Gastroesophageal sphincter (tissue), 3 donors: ENCODE data around the gene ENTPD7.

ENCODE experiments used
- CTCF ChIP-seq, 4 experiments: fragments of 200-600 bp in 2 of 4; fragments of 450-650 bp in 2 of 4; sonication (generic) in 1 of 4; IDR thresholded peaks; one replicate each; pipeline ENCODE4 v1.5.1; 2017 to 2019; ENCODE audit warnings: antibody characterized with exemption in 4 of 4, mild to moderate bottlenecking in 2 of 4, moderate library complexity in 2 of 4
- EP300 ChIP-seq: sonication (generic); formaldehyde crosslinking; IDR thresholded peaks from one replicate; pipeline ENCODE4 v1.6.1; 2017; ENCODE audit warnings: antibody characterized with exemption, mild to moderate bottlenecking

DNA sequence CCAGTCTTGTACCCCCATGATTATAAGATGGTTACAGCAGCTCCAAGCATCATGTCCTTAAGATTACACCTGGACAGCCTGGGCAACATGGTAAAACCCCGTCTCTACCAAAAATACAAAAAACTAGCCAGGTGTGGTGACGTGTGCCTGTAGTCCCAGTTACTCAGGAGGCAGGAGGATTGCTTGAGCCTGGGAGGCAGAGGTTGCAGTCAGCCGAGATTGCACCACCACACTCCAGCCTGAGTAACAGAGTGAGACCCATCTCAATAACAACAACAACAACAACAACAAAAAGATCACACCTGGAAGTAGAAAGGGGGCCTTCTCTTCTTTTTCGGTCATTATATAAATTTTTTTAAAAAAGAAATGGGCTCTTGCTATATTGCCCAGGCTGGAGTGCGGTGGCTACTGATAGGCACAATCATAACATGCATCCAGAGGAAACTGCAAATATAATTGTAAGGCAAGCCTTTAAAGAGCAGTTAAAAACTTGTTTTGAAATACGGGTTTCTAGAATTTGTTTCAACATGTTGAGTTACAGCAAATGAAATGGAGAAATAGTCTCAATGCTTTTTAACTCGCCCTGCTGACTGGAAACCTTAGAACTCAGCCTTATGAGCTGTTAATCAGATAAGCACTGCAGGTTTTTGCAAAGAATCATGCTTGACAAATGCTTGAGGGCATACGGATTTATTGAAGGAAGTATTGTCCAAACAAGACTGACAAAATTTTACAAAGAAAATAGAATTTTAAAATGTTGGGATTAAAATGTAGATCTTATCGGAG is 4.7 kb upstream of the ENTPD7 start:
- TF ChIP-seq CTCF (IDR thresholded peaks at IDR 0.05) (no peak), EP300 (no peak)
